ENCODE data around the gene PRTN3. TPM values are rescaled to one million over a fixed set of nuclear protein-coding genes. Genes with fewer than 3 reads are reported as not detected.
"Not testable (repeated sequence)": the region's sequence is repeated elsewhere in the genome, so short reads cannot be mapped to it uniquely, and the experiment has no call there.

PRTN3 gene
- total RNA-seq, 1 donor from 2014 or later, result not detected

DNA sequence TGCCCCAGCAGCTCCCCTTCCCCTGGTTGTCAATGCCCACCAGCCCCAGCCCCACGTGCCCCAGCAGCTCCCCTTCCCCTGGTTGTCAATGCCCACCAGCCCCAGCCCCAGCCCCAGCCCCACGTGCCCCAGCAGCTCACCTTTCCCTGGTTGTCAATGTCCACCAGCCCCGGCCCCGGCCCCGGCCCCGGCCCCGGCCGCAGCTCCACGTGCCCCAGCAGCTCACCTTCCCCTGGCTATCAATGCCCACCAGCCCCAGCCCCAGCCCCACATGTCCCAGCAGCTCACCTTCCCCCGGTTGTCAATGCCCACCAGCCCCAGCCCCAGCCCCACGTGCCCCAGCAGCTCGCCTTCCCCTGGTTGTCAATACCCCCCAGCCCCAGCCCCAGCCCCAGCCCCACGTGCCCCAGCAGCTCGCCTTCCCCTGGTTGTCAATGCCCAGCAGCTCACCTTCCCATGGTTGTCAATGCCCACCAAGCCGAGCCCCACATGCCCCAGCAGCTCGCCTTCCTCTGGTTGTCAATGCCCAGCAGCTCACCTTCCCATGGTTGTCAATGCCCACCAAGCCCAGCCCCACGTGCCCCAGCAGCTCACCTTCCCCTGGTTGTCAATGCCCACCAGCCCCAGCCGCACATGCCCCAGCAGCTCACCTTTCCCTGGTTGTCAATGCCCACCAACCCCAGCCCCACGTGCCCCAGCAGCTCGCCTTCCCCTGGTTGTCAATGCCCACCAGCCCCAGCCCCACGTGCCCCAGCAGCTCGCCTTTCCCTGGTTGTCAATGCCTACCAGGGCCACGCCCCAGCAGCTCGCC is 38.2 kb downstream of the PRTN3 start:
- DNase-seq (ENCODE audit: low read depth in 2 of 2), result not testable (repeated sequence)

DNA sequence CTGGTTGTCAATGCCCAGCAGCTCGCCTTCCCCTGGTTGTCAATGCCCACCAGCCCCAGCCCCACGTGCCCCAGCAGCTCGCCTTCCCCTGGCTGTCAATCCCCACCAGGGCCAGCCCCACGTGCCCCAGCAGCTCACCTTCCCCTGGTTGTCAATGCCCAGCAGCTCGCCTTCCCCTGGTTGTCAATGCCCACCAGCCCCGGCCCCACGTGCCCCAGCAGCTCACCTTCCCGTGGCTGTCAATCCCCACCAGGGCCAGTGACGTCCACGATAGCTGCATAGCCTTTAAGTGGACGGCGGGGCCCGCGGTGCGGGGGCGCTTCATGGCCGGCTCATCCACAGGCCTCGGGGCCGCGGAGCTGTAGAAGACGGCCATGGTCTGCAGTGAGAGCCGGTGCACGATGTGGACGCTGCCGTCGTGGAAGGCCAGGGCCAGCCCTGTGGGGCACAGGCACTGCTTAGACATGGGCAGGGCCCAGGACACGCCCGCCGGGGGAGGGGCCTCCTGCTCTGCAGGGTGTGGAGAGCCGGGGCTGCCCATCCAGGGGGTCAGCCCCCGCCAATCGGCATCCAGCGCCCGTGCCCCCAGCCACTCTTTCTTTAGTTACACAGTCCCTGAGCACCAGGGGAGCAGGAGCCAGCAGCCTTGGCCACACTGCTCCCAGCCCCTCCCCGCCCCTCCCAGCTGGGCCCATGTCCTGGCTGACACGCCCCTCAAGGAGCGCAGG is 39.1 kb downstream of the PRTN3 start:
- no peak for DNase-seq (ENCODE audit: low read depth in 2 of 2)

DNA sequence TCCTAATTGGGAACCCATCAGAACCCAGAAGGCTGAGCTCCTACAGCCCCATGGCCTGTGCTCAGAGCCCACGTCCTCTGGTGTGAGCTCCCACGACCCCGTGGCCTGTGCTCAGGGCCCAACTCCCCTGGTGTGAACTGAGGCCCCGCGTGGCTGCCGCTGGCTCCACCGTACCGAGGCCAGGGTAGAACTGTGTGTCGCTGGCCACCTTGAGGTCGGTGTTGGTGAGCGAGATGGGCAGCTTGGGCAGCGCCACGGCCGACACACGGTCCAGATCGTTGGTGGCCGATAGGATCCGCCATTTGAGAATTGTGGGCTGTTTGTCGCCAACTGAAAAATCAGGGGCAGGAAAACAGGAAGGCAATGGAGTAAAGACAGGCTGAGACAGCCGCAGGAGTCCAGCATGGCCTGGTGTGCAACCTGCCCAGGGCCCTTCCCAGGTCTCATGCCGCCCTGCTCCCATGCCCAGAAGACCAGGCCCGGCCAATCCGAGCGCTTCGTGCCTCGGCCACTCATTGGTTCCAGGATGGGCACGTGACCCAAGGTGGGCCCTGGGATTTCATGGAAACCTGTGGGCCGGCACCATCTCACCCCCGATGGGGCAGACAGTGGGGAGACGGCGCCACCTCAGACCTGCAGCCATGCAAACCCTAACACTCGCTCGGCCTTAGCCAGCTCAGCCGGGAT is 40.7 kb downstream of the PRTN3 start:
- DNase-seq (ENCODE audit: low read depth in 2 of 2), result no peak

DNA sequence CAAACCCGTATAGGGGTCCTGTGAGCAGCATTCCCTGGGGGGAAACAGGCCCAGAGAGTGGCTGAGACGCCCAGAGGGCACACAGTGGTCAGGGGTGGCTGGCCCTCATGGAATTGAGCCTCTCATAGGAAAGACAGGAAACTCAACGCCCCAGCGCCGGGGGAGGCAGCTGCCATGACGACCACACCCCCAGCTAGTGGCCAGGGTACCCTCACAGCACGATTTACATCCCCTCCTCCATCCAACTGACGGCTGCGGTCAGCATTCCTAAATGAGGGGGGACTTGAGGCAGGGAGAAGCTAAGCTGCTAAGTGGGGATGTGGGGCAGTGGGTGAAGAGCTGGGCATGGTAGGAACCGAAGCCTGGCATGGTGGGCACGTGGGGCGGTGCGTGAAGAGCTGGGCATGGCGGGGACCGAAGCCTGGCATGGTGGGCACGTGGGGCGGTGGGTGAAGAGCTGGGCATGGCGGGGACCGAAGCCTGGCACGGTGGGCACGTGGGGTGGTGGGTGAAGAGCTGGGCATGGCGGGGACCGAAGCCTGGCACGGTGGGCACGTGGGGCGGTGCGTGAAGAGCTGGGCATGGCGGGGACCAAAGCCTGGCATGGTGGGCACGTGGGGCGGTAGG is 42.2 kb downstream of the PRTN3 start:
- no peak for DNase-seq (ENCODE audit: low read depth in 2 of 2)

DNA sequence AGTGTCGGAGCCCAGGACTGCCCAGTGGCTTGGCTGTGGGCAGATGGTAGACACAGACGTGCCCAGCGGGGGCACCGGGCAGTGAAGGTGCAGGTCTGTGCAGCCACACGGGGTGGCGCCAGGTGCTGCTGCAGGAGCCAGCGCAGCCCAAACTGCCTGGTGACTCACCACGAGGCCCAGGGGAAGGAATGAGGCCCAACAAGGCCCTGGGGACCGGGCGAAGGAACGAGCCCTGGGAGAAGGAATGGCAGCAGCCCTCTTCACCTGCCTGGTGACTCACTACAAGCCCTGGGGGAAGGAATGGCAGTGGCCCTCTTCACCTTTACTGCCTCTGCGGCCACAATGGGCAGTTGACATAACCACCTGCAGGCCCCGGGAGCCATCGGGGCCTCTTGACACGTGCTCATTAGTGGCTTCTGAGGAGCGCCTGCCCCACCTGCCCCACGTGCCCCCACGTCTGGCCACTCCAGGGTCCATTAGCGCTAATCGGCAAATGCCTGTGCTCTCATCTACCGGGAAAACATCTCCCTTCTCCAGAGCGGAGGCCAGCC is 42.9 kb downstream of the PRTN3 start:
- DNase-seq (ENCODE audit: low read depth in 2 of 2), result no peak

DNA sequence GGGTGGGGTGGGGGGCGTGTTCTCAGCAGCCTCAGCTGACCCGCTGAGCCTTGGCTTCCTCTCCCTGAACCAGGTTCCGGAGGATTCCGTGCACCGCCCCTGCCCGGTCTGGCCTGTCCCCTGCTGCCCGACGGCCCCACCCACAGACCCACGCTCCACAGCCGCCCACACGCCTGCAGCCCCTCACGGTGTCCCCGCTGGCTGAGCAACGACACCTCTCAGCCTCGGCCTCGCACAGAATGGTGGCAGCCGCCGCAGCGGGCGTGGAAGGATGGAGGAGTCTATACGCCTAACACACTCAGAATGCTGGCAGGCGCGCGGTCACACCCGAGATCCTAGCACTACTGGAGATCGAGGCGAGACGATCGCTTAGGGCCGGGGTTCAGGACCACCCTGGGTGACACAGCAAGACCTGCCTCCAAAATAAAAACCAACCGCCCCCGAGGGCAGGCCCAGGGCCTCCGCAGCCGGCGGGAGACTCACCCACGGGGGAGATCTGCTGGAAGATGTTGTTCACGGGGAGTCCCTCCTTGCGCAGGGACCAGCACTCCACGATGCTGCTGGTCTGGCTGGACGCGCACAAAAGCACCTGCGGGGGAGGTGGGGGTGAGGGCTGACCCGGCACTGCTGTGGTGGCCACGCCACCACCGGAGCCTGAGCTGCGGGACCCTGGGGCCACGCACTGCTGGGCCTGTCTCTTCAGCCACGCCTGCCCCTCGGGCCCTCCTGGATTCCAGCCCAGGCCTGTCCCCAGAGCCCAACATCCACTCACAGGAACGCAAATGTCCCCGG is 43.8 kb downstream of the PRTN3 start:
- DNase-seq (ENCODE audit: low read depth in 2 of 2), result no peak

DNA sequence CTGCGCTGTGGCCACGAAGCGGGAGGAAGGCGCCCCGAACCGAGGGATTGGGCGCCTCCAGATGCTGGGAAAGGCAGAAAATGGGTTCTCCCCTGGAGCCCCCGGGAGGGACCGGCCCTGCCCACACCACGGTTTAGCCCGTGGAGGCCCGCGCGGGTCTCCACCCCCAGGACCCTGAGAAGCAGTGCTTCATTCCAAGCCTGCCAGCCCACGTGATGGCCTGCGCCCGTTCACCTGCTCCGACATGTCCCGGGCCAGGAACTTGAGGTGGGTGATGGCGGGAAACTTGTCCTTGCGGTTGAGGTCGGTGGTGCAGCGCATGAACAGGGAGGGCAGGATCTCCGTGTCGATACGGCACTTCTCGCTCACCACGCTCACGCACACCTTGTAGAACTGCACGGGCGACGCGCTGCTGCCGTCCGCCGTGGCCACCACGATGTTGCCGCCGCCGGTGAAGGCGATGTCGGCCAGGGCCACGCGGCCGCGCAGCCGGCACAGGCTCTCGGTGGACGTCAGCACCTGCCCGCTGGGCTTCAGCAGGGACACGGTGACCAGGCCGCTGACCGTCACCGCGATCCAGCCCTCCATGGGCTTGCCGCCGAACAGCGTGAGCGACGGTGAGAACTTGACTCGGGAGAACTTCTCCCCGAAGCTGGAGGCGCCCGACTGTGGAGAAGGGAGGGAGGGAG is 44.9 kb downstream of the PRTN3 start:
- DNase-seq (ENCODE audit: low read depth in 2 of 2), result no peak

DNA sequence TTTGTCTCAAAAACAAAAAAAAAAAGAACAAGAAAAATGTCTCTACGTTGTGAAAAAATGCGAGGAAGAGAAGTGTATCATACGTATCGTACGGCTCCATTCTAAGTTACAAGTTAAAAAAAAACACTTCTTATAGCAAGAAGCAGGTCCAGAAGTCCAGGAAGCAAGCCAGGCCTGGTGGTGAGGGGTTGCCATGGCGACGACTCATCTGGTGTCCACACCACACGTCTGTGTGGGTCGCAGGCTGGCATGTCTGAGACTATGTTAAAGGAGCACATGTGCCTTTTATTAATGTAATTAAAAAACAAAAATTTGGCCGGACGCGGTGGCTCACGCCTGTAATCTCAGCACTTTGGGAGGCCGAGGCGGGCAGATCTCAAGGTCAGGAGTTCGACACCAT is 46.3 kb downstream of the PRTN3 start:
- no peak for DNase-seq (ENCODE audit: low read depth in 2 of 2)

DNA sequence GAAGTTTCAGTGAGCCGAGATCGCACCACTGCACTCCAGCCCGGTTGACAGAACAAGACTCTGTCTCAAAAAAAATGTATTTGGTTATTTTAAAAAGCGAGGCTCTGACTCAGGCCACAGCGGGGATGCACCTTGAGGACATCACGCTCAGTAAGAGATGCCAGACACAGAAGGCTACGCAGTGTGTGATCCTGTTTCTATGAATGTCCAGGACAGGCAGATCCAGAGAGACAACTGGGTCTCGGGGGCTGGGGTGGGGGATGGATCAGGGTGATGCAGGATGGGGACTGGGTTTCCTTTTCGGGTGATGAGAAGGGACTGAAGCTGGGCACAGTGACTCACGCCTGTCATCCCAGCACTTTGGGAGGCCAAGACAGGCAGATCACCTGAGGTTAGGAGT is 46.8 kb downstream of the PRTN3 start:
- no peak for DNase-seq (ENCODE audit: low read depth in 2 of 2)

DNA sequence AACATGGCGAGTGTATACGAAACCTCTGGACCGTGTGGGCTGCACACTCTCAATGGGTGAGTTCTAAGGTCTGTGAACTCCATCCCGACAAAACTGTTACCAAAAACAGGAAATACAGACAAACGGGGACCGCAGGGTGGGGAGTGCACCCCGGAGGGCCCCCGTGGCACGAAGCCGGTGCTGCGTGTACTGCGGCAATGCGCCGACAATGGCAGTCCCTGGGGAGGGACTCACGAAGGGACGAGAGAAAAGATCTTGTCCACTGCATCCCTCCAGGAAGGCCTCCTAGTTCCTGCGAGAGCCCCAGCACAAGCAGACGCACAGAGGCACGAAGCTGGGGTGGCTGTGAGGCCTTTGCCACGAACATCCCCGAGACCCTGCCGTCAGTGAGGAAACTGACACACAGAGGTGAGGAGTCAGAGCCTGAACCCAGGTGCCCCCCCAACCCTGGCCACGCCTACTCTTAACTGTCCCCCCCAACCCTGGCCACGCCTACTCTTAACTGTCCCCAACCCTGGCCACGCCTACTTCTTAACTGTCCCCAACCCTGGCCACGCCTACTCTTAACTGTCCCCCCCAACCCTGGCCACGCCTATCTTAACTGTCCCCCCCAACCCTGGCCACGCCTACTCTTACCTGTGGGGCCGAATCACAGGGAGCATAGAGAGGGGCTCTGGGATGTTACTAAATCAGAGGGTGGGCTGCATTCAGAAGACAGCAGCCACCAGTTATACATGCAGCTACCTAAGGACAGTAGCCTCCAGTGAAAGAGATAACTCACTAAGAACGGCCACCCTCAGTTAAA is 48.0 kb downstream of the PRTN3 start:
- no peak for DNase-seq (ENCODE audit: low read depth in 2 of 2)

DNA sequence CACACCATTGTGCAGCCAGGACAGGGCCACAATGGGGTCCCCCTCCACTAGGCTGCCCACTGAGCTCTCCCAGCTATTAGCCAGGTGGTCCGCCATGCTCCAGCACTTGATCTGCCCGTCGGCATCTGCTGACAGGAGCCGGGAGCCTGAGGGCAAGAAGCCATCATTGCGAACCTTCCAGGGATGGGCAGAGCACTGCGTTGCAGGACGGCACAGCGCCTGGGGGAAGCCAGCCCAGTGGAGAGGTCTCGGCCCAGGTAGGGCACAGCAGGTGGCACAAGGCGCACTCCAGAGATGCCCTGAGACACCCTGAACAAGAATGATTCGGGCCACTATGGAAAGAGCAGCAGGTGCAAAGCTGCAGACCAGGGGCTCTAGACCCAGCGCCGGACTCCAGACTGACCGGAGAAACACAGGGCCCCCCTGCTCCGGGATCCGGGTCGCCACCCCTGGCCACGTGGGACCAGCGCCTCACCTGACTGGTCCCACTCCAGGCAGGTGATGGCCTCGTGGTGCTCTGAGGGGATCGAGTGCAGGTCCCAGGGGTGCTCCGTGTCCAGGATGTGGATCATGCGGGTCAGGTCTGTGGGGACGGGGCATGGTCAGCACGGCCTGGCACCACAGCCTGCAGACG is 49.0 kb downstream of the PRTN3 start:
- DNase-seq (ENCODE audit: low read depth in 2 of 2), result no peak

DNA sequence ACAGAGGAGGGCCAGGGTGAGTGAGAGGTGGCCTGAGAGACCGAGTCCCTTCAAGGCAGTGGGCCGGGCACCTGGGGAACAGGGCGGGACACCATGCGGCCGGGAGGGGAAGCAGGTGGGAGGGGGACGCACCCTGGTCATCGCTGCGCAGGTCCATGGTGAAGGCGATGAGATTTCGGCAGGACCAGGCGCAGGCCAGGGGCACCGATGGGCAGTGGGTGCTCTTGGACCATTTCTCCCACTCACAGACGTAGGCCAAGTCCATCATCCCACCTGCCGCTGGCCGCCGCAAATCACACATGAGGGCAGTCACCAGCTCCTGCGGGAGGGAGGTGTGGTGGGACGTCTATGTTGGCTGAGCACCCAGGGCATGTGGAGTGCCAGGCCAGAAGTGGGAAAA is 50.0 kb downstream of the PRTN3 start:
- no peak for DNase-seq (ENCODE audit: low read depth in 2 of 2)

DNA sequence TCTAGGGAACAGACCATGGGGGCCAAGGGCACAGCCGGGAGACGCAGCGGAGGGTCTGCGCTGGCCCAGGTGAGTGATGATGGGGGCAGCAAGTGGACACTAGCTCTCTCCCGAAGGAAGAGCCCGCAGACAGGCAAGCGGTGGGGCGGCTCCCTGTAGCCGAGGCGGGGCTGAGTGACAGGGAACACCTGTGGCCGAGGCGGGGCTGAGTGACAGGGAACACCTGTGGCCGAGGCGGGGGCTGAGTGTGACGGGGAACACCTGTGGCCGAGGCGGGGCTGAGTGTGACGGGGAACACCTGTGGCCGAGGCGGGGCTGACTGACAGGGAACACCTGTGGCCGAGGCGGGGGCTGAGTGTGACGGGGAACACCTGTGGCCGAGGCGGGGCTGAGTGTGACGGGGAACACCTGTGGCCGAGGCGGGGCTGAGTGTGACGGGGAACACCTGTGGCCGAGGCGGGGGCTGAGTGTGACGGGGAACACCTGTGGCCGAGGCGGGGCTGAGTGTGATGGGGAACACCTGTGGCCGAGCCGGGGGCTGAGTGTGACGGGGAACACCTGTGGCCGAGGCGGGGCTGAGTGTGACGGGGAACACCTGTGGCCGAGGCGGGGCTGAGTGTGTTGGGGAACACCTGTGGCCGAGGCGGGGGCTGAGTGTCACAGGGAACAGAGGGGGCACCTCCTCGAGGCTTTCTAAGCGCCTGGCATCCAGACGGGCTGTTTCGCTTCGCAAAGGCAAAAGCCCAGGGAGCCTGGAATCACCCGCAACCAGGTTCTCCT is 50.8 kb downstream of the PRTN3 start:
- not testable (repeated sequence) for DNase-seq (ENCODE audit: low read depth in 2 of 2)

DNA sequence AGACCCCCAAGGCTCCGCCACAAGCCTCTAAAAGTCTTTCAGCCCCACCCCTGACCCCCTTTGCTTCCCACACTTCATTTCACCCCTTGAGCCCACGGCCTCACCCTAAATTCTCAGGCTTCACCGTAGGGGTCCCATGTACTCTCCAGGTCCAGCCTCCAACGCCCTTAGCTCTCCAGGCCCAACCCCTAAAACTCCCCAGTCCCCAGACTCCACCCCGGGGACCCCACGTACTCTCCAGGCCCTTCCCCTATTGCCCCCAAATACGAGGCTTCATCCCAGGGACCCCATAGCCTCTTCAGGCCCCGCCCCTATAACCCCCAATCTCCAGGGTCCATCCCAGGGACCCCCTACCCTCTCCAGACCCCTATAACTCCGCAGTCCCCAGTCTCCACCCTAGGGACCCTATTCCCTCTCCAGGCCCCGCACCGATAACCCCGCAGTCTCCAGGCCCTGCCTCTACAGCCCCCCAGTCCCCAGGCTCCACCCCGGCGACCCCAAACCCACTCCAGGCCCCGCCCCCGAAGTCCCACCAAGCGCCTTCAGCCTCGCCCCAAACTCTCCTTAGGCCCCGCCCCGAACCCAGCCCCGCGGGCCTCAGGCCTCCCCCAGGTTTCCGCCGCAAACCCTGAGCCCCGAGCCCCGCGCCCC is 51.6 kb downstream of the PRTN3 start:
- no peak for DNase-seq (ENCODE audit: low read depth in 2 of 2)

DNA sequence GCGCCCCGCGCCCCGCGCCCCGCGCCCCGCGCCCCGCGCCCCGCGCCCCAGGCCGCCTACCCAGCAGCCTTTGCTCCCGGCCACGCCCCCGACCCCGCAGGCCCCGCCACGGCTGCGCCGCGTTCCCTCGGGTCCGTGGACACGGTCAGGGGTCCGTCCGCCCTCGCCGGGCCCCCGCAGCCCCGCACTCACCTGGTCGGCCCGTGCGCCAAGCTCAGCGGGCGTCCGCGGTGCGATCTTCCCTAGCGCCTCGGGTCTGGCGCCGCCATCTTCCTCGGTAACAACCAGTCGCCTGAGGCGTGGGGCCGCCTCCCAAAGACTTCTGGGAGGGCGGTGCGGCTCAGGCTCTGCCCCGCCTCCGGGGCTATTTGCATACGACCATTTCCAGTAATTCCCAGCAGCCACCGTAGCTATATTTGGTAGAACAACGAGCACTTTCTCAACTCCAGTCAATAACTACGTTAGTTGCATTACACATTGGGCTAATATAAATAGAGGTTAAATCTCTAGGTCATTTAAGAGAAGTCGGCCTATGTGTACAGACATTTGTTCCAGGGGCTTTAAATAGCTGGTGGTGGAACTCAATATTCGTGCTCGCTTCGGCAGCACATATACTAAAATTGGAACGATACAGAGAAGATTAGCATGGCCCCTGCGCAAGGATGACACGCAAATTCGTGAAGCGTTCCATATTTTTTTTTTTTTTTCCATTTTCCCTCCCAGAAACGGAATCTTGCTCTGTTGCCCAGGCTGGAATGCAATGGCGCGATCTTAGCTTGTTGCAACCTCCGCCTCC is 52.3 kb downstream of the PRTN3 start, which contains the start of the genes MED16 and RNU6-9:
MED16 (minus strand) TSS at position 294 of the 796 bp plus-strand sequence. CDS start 2,056 bp downstream, outside the sequence.
RNU6-9 (plus strand) TSS at position 591 of the 796 bp plus-strand sequence.
- peak; percentile 86 to 94 for DNase-seq (ENCODE audit: low read depth in 2 of 2)

DNA sequence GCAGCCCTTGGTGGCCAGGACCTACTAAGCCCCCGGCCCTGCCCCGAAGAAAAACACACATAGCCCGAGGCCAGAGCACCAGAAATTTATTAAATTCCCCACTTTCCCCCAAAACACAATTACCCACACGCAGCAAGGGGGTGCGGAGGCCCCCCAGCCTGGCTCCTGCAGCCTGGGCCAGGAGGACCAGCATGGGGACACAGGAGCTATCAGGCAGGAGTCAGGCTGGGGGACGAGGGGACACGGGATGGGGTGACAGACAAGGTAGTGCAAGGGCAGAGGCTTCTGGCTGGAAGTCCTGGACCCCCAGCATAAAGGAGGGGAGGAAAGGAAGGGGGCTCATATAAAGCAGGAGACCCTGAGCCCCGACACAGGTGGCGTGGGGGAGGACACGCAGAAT is 55.6 kb downstream of the PRTN3 start:
- DNase-seq (ENCODE audit: low read depth in 2 of 2), result no peak
